Measurements from ENCODE around the gene NR2E1.

- TF ChIP-seq CTCF (IDR thresholded peaks at IDR 0.05; ENCODE audit: low read depth, low read length), result no peak
- TF ChIP-seq POLR2A (IDR thresholded peaks at IDR 0.05; ENCODE audit: extremely low read depth, insufficient read length), result no peak
- TF ChIP-seq MAX (IDR thresholded peaks at IDR 0.05; ENCODE audit: low read depth, low read length), result no peak
- no peak for TF ChIP-seq MYC (IDR thresholded peaks at IDR 0.05; ENCODE audit: low read depth, low read length)
Observed at GRCh38 chr6:108159981-108160380, 5.8 kb upstream of the NR2E1 start.

Data from NB4 (cell line).